HG03571 (cell line): ENCODE measurements around the gene FCN1.

Source experiments
- ATAC-seq: cut with Tn5 transposase; IDR thresholded peaks from one replicate; pipeline ENCODE4 v1.9.1; 2021; ENCODE audit not compliant: unreplicated experiment

The FCN1 gene

DNA sequence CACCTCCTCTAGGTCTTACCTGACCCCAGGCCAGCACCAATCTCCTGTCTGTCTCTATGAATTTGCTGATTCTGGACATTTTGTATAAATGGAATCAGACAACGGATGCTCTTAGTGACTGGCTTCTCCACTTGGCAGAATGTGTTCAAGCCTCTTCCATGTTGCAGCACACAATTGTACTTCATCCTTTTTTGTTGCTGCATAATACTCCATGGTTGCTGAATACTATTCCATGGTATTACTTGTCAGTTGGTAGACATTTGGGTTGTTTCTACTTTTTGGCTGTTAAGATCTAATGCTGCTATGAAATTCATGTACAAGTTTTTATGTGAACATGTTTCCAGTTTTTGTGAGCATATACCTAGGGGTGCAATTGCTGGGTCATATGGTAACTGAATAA, 34.3 kb upstream of the FCN1 start:
- ATAC-seq: no peak

DNA sequence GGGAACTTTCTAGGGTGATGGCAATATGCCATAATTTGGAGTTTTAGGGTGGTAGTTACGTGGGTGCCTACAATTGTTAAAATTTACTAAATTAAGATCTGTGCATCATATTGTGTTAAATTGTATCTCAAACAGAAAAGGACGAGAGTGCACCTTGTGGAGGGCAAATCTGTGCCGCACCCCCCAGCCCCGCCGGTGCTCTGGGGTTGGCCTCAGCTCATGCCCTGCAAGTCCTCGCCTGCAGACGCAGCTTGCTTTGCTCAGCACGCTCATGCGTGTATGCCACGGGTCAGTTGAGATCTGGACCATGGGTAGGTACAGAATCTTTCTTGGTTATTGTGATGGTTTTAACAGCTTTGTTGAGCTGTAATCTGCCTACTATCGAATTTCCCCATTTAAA, 33.7 kb upstream of the FCN1 start:
- no peak for ATAC-seq

DNA sequence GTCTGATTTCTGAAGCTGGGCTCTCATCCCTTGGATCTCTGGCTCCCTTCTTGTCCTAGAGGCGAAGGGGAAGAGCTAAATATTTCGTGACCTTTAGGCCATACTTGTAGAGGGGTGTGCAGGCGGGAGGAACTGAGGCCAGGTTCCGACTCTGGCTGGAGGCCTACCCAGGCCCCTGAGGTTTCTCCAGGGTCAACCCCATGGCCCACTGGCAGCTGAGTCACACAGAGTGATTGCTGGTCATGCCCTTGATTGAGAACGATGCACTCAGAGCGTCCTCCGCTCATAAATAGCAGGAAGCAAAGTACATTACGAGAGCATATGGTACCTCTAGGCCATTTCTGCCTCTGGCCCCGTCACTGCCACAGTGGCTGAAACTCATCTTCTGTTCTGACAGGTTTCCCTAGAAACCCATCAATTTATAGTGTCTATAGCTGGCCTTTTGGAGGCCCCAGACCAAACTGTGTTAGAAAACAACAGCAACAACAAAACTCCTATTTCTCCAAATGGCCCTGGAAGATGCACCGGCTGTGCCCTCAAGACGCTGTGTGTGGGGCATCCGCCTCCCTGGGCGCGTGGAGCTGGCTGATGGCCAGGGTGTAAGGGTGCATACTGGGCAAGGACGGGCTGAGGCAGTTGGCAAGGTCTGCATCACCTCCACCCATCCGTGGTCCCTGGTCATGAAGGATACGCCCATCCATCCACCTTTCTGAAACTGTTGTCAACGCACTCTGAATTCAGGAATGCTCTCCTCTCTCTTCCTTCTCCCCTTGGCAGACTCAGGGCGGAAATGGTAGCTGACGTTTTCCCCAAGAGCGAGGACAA, 32.9 kb upstream of the FCN1 start:
- no peak for ATAC-seq

DNA sequence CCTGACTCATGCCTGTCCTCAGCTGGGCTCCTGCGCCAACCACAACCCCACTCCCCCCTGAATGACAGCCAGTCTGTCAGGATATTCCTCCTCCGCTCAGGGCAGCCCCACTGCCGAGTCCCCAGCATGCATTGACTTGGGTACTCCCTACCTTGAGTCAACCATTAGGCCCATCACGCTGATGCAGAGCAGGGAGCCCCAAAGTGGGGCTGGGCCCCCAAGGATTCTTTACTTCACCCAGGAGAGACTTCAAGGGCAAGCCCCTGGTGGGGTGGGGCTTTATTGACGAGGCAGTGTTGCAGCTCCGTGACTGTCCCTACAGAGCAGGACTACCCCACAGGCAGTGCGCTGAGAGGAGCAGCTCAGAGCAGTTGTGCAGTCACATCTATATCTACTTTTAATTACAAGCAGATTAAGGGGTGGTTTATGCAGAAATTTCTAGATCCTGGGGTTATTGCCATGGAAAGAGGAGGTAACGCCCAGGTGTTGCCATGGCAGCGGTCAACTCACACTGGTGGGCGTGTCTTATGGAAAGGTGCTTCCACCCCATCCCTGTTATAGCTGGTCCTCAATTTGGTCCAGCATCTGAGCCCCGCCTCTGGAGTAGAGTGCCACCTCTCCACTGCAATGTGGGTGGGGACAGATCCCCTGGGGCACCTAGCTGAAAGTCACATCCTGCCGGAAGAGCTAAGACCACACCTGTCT, 32.1 kb upstream of the FCN1 start:
- no peak for ATAC-seq

DNA sequence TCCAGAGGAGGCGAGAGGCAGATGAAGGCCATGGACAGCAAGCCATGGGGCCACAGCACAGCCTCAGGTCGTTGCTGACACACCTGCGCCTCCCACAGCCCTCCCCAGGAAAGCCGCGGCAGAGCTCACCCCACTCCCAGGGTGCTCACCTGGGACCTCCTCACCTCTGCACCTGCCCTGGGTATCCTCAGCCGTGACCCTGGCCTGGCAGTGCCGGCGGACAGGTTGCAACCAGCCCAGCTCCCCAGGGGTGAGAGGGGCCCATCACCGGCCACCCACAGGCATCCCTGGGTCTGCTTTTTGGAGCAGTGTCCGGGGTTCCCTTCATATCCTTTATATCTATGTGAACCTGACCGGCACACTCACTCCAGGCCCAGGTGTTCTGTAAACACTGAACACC, 30.4 kb upstream of the FCN1 start:
- ATAC-seq: no peak

DNA sequence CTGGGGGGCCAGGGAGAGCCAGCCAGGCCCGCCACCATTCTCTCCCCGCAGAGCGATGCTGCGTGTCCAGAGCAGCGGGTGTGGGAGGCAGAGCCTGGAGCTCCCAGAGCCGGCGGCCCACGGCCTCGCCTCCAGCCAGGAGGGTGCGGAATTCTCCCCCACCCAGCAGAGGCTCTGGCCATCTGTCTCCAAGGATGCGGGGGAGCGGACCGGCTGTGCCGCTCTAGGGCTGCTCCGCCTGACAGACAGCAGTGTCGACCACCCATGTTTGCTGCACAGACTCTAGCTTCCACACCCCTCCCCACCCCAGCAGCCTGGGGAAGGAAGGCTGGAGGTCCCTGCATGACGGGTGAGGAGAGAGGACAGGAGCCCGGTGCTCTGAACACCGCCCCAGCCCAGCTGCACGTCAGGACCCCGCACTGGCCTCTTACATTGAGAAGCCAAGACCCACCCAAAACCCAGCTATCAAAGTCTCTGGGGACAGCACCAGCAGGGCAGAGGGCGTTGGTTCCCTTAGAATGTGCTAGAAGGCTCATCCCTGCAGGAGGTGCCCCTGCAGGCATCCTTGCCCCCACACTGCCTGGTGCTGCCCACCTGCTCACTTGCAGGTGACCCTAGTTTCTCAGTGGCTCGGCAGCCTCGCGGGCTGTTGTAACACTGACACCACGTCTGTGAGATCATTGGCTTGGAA, 29.7 kb upstream of the FCN1 start:
- no peak for ATAC-seq

DNA sequence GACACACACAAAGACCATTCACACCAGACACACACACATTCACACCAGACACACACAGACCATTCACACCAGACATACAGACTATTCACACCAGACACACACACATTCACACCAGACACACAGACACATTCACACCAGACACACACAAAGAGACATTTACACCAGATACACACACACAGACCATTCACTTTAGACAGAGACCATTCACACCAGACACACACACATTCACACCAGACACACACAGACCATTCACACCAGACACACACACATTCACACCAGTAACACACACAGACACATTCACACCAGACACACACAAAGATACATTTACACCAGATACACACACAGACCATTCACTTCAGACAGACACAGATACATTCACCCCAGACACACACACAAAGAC, 29.0 kb upstream of the FCN1 start:
- ATAC-seq: no peak

DNA sequence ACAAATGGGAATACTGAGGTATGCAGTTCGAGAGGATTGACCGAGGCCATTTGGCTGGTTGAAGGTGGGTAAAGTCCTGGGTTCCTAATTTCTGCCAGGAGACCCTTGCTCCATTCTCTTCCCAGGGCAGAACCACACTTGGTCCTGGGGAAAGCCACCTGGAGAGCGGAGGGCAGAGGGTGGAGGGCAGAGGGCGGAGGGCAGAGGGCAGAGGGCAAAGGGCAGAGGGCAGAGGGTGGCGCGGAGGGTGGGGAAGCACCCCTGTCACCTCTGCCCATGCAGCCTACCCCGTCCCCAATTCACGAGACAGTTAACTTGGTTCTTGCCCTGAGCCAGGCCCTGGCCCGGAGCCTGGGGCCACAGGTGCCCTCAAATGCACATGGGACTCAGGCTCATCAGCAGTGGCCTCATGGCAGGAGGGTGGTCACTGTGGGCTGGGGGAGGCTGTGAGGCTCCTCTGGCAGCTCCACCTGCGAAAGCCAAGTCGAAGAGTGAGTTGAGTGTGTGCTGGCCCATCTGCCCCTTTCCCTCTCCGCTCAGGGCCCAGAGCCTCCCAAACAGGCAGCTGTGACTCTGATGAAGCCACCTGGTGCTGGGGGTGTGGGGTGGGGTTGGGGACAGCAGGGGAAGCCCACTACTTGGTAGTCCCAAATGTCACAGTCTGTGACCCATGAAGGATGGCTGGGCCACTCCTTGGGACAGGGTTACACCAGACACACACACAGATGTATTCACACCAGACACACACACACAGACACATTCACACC, 28.0 kb upstream of the FCN1 start:
- no peak for ATAC-seq

DNA sequence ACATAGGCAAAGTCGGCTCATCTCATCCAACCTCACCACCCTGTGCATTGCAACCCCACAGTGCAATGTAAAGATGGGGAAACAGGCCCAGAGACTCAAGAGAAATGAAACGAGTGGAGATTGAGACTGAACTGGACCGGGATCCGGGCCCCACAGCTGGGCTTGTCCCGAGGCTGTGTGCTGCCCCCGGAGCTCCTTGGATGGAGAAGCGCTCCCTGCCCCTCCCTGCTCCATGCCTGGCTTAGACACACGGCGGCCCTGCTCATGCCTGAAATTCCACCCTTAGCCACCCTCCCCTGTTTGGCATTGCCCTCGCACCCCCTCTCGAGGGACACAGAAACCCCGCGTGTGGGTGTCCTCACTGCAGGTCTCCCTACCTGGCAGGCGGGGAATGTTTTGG, 27.2 kb upstream of the FCN1 start:
- no peak for ATAC-seq

DNA sequence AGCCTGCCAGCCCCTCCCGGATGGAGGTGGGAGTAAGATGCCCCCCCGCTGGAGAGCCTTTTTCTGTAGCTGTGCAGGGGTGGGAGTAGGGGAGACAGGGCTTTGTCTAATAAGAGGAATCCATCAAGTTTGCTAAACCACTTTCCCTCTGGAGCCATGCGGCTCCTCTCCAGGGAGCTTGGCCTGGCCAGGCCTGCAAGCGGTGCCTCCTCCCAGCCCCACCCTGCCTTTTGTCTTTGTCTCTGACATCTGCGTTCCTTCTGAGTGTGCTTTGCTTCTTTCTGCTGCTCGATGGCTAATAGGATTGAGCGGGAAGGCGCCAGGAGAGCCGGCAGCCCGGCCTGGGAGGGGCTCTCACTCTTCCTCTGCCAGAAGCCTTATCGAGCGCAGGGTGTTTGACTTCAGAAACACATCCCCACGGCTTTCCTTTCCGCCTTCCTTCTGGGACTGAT, 26.7 kb upstream of the FCN1 start:
- no peak for ATAC-seq

DNA sequence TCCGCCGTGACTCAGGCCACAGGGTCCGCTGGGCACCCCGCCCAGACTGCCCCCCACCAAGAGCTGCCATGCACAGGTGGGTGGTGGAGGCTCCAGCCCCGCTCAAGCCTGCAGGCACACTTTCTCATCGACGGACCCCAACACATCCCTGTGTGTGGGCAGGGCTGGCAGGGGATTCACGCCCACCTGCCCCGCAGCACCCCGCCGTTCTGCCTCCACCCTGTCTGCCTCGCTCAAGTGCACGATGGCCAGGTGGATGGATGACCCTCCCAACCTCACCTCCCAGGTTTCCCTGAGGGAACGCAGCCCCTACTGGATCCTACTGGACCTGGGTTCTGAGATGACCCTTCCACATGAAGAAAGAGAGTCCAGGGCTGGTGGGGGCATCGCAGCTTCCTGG, 26.1 kb upstream of the FCN1 start:
- no peak for ATAC-seq

DNA sequence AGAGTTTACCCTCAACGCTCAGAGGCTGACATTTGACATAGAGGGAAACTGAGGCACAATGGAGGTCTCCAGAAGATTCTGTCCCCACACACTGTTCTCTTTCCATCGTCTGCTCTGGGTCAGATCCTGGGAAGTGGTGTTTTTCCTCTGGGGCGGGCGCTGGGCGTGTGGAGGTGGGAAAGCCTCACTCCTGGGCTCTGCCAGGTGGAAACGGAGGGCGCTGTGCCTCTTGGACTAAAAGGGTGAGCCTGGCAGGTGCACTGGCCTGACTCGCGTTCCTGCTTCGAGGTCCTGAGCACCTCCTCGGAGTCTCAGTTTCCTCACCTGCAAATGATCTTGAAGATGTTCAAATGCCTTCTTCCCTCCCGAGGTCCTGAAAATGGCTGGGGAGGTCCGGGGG, 25.7 kb upstream of the FCN1 start:
- ATAC-seq: no peak

DNA sequence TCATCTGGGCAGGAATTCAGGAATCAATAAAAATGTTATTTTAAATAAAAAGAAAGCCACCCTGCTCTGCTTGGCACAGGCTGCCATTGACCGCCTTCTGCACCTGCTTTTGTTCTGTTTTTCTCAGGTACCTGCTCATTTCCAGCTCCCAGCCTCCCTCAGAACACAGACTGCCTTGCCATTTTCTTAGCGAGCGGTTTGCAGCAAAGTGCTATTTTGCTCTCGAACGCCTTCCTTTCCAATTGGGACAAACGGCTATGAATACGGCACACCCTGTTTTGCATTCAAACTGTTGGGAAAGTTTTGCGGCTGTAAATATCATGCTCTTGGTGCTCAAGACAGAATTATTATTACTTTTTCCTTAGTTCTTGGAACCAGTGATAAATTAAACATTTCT, 25.1 kb upstream of the FCN1 start:
- ATAC-seq: no peak

DNA sequence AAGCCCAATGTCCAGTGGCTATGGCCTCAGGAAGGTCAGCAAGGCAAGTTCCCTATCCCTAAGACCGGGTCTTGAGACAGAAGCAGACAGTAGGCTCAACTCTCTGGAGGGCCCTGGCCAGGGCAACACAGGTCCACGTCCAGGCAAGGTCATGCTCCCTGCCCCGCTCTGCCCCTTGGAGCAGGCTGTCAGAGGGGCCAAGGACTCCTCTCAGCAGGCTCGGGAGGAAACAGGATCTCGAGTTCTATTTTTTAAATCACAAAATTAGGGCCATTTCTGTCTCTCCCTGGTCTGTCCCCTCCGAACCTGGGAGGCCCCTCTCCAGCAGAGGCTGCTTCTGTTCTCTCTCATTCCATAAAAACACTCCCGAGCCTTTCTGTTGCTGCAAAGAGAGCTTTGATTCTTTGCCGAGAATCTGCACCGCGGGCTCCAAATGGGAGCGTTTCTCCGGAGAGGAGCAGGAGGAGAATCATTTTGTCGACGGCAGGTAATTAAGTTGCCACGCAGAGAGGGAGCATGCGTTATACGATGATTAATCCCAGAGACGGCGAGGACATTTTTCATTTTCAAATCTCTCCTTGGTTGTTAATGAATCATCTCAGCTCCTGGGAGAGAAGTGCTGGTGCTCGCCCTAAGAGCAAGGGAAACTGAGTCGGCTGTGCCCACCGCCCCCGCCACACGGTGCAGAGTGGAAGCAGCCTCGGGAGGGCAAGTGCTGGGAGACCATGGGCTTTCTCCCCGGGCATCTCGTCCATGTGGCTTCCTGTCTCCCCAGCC, 24.5 kb upstream of the FCN1 start:
- ATAC-seq: no peak

DNA sequence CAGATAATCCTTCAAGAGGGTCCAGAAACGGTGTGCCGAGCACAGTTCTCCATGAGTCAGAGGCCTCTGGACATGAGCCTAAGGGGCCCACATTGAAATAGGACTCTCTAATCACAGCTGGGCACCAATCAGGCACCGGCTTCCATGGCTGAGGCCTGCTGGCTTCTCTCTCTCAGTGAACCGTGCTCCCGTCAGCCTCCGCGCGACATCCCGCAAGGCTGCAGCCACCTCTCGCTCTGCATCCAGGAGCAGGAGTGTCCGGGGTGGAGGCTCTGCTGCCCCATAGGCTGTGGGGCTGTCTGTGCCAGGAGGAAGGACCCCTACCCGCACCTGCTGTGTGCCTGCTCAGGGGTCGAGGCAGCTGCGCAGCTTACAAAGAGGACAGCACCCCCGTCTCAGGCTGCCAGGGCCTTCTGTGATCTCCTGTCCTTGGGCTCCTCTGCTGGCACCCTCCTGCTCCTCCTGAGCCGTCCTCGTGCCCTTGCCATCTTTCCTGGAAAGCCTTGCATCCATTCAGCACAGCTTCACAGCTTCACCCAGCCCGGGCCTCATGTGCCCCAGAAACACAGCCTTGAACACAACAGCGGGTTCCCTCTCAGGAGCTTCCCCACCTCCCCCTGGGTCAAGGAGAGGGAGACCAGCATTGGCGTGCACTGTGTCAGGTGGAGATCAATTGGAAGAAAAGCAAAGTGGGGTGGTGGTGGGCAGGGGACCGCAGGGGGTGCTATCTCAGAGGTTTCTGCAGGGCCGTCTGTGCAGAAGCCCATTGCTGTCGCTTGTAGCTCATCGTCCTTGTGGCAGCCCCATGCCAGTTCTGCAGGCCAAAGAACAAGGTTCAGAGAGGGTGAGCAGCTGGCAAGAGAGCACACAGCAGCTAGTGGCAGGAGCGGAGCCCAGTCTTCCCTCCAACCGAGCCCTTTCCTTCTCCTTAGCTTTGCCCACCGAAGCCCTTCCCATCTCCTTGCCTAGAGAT, 22.8 kb upstream of the FCN1 start:
- ATAC-seq: no peak

DNA sequence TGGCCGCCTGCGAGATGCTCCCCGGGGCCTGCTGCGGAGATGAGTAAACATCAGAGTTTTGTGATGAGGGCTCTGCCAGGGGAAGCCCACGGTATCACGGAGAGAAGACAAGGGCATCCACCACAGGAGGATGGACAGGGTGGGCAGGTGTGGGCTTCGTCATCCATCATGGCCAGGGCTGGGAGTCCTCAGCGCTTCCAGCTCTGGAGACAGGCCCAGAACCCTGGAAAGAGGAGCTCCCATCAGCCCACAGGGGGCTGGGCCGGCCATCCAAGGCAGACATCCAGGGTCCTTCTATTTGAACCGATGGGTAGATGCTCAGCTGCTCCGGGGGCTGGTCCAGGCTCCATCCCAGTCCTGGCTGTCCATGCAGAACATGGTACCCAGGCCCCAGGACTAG, 22.1 kb upstream of the FCN1 start:
- ATAC-seq: no peak

DNA sequence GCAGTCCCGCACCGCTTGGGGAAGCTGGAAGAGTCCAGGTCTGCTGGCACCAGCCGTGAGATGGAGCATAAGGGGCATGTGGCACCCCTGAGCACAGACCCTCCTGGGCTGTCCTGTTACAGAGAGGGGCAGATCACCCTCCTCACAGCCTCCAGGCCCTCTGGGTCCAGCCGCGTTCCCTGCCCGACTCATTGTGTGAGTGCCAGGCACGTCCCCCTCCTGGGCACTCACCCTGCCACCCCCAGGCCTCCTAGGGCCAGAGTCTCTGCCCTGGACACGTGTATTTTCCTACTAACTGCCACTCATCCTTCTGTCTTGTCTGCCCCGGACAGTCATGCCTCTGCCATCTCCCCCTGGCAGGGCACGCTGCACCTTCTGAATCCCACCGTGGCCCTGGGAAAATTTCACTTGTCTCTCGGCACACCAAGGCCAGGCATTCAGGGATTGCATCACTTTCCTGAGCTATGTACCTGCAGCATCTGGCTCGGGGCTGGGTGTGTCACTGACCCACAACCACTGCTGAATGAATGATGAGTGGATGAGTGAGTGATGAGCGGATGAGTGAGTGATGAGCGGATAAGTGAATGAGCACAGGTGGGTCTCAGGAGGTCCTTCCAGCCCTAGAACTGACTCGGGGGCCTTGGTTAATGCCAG, 21.5 kb upstream of the FCN1 start:
- no peak for ATAC-seq

DNA sequence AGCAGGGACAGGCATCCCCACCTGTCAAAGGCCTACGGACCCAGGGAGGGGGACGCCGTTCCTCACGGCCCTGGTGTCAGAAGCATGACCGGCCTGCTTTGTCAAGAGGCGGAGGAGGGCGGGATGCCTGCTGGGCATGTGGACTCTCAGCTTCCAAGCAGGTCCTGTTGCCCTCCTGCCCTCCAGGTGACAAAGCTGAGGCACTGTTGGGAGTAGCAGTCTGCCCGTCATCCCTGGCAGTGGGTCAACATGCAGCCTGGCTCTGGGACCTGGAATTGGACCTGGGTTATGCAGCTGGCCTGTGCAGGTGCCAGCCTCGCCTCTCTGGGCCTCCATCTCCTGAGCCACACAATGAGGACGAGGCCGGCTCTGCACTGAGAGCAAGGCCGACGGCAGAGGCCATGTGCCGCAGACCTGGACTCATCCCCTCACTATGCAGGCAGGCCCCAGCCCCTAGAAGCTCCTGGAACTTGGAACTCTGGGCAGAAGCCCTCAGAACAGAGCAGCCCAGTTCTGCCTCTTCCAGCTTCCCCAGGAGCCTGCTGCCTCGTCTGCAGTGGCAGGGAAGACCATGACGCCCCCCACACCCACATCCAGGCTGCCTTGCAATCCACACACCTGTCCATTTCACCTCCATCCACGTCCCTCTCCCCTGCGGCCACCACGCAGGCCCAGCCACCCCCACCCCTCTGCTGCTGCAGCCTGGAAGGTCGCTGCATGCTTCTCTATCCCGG, 20.8 kb upstream of the FCN1 start:
- no peak for ATAC-seq
